HepG2 (cell line): ENCODE data around the gene INPP1. TPM values are rescaled to one million over a fixed set of nuclear protein-coding genes. Genes with fewer than 3 reads are reported as not detected.

ENCODE experiments used
- ARHGAP35 ChIP-seq: sonication (generic); formaldehyde crosslinking; IDR thresholded peaks from 2 replicates; pipeline ENCODE4 v1.9.0; 2022; ENCODE audit warnings: mild to moderate bottlenecking, inconsistent platforms, moderate library complexity, missing genetic modification reagents, borderline replicate concordance
- HNRNPK ChIP-seq: fragments of 200-400 bp; formaldehyde crosslinking; IDR thresholded peaks from 2 replicates; pipeline ENCODE4 v1.6.1; 2018; ENCODE audit warnings: low read length, low read depth, moderate library complexity, mild to moderate bottlenecking; ENCODE audit not compliant: poor library complexity, severe bottlenecking
- NAIF1 ChIP-seq: sonication (generic); formaldehyde crosslinking; IDR thresholded peaks from 2 replicates; pipeline ENCODE4 v1.5.0; 2020; ENCODE audit warnings: mild to moderate bottlenecking, missing genetic modification reagents, borderline replicate concordance
- NCOR1 ChIP-seq: fragments of 200-600 bp; sonication (generic); IDR thresholded peaks from 2 replicates; pipeline ENCODE4 v1.7.0; 2017; ENCODE audit warnings: antibody characterized with exemption, low read length, borderline replicate concordance
- SETDB1 ChIP-seq: sonication (generic); formaldehyde crosslinking; IDR thresholded peaks from 2 replicates; pipeline ENCODE4 v1.5.1; 2020; ENCODE audit warnings: missing genetic modification reagents, mild to moderate bottlenecking, borderline replicate concordance
- SMARCE1 ChIP-seq: fragments of 450-650 bp; IDR thresholded peaks from 2 replicates; pipeline ENCODE4 v1.6.1; 2017; ENCODE audit warnings: borderline replicate concordance
- ZBED4 ChIP-seq: sonication (generic); formaldehyde crosslinking; IDR thresholded peaks from 2 replicates; pipeline ENCODE4 v1.4.0; 2020; ENCODE audit warnings: missing genetic modification reagents, borderline replicate concordance
- ZMAT5 ChIP-seq: sonication (generic); formaldehyde crosslinking; IDR thresholded peaks from 2 replicates; pipeline ENCODE4 v1.5.0; 2020; ENCODE audit warnings: mild to moderate bottlenecking, low read depth, missing genetic modification reagents, borderline replicate concordance
- ZNF282 ChIP-seq: fragments of 450-650 bp; IDR thresholded peaks from 2 replicates; pipeline ENCODE4 v1.6.1; 2018; ENCODE audit not compliant: partially characterized antibody
- ZNF720 ChIP-seq: sonication (generic); formaldehyde crosslinking; IDR thresholded peaks from 2 replicates; pipeline ENCODE4 v1.4.0; 2020; ENCODE audit warnings: missing genetic modification reagents
- ZNF792 ChIP-seq: IDR thresholded peaks from 2 replicates; pipeline ENCODE4 v1.6.1; 2016
- polyA plus RNA-seq, 8 experiments: library from polyadenylated mRNA; depleted of rRNA in 3 of 8; stranded (reverse) in 7 of 8; unstranded in 1 of 8; fragments of >200 nt; fragmentation: Illumina TruSeq in 4 of 8; extraction: Trizol in 4 of 8; gene quantifications; 2 replicates each; pipeline versions ENCODE4 v1.2.1 to v1.2.3, GENCODE V29; 2011 to 2016; ENCODE audit warnings: low read depth in 4 of 8, missing spikeins in 1 of 8, mixed read lengths in 1 of 8; ENCODE audit not compliant: insufficient read depth in 1 of 8
- total RNA-seq, 5 experiments: library from RNA; depleted of rRNA; stranded (reverse); fragments of >200 nt; fragmentation: Illumina TruSeq; extraction: Trizol; gene quantifications; 2 replicates each; pipeline ENCODE4 v1.2.3, GENCODE V29; 2016; ENCODE audit warnings: low read depth in 1 of 5
- TF ChIP-seq, protein P1 (sequence below): sonication (generic); formaldehyde crosslinking; IDR thresholded peaks from 2 replicates; pipeline ENCODE4 v1.5.0; 2020; ENCODE audit warnings: mild to moderate bottlenecking, missing genetic modification reagents, borderline replicate concordance
- TF ChIP-seq, protein P2 (sequence below): sonication (generic); formaldehyde crosslinking; IDR thresholded peaks from 2 replicates; pipeline ENCODE4 v1.4.0; 2020; ENCODE audit warnings: missing genetic modification reagents

Gene INPP1
- total and polyA plus RNA-seq, 2 of the 13 experiments (the other 11 are each of a cell fraction or from before 2014, with no cell fraction given) = 10.0 to 13.3 TPM

DNA sequence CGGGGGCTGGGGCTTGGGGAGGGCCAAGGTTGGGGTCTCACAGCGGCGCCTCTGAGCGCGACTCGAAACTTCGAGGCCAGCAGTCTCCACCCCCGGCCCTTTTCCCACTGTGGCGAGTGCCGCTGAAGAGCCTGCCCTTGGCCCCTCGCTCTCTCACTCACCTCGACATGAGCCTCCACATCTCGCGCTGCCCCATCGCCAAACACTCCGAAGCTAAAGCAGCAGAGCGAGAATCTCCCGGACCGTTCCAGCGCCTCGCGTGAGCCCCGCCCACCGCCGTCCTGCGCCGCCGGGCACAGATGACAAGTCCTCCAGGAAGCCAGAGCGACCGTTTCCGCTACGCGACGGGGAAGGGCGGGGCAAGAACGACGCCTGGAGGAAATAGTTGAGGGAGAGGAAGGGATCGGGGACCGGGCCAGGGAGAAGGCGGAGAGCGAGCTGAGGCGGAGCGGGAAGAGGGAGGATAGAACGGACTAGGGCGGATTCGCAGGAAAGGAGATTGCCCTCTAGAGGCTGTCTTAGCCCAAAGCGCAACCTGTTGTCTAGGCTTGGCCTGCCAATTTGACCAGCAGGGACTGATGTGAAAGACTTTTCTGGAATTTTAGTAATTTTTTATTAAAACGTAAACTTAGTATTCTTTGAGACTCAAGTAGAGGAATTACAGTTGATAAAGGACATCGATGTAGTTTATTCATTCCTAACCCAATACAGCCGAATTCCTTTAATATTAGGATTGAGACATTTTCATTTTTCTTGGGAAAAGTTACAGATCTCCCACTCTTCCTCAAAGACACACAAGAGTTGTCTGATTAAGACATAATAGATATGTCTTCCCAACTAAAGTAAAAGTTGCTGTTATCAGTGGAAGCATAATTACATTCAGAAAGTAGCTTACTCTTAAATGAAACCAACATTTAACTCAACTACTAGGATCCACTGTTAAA lies 23.6 kb upstream of the INPP1 start, which contains the start of gene HIBCH (continued):
- TF ChIP-seq, protein P1, sequence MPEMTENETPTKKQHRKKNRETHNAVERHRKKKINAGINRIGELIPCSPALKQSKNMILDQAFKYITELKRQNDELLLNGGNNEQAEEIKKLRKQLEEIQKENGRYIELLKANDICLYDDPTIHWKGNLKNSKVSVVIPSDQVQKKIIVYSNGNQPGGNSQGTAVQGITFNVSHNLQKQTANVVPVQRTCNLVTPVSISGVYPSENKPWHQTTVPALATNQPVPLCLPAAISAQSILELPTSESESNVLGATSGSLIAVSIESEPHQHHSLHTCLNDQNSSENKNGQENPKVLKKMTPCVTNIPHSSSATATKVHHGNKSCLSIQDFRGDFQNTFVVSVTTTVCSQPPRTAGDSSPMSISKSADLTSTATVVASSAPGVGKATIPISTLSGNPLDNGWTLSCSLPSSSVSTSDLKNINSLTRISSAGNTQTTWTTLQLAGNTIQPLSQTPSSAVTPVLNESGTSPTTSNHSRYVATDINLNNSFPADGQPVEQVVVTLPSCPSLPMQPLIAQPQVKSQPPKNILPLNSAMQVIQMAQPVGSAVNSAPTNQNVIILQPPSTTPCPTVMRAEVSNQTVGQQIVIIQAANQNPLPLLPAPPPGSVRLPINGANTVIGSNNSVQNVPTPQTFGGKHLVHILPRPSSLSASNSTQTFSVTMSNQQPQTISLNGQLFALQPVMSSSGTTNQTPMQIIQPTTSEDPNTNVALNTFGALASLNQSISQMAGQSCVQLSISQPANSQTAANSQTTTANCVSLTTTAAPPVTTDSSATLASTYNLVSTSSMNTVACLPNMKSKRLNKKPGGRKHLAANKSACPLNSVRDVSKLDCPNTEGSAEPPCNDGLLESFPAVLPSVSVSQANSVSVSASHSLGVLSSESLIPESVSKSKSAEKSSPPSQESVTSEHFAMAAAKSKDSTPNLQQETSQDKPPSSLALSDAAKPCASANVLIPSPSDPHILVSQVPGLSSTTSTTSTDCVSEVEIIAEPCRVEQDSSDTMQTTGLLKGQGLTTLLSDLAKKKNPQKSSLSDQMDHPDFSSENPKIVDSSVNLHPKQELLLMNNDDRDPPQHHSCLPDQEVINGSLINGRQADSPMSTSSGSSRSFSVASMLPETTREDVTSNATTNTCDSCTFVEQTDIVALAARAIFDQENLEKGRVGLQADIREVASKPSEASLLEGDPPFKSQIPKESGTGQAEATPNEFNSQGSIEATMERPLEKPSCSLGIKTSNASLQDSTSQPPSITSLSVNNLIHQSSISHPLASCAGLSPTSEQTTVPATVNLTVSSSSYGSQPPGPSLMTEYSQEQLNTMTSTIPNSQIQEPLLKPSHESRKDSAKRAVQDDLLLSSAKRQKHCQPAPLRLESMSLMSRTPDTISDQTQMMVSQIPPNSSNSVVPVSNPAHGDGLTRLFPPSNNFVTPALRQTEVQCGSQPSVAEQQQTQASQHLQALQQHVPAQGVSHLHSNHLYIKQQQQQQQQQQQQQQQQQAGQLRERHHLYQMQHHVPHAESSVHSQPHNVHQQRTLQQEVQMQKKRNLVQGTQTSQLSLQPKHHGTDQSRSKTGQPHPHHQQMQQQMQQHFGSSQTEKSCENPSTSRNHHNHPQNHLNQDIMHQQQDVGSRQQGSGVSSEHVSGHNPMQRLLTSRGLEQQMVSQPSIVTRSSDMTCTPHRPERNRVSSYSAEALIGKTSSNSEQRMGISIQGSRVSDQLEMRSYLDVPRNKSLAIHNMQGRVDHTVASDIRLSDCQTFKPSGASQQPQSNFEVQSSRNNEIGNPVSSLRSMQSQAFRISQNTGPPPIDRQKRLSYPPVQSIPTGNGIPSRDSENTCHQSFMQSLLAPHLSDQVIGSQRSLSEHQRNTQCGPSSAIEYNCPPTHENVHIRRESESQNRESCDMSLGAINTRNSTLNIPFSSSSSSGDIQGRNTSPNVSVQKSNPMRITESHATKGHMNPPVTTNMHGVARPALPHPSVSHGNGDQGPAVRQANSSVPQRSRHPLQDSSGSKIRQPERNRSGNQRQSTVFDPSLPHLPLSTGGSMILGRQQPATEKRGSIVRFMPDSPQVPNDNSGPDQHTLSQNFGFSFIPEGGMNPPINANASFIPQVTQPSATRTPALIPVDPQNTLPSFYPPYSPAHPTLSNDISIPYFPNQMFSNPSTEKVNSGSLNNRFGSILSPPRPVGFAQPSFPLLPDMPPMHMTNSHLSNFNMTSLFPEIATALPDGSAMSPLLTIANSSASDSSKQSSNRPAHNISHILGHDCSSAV (CRISPR knock-in tag) = peak; percentile 52; the same call in 1 of the 2 replicates
- TF ChIP-seq NCOR1 (no peak; the same call in 1 of the 2 replicates), SMARCE1 (no peak), ZNF792 (CRISPR knock-in tag) (peak; percentile 96), ARHGAP35 (peak; percentile 85; the same call in 1 of the 2 replicates), ZMAT5 (CRISPR knock-in tag) (no peak), HNRNPK (peak; percentile 84), NAIF1 (CRISPR knock-in tag) (peak; percentile 82), ZNF720 (CRISPR knock-in tag) (no peak), SETDB1 (CRISPR knock-in tag) (no peak), ZNF282 (no peak), ZBED4 (CRISPR knock-in tag) (peak; percentile 87; the same call in 1 of the 2 replicates)
- TF ChIP-seq, protein P2, sequence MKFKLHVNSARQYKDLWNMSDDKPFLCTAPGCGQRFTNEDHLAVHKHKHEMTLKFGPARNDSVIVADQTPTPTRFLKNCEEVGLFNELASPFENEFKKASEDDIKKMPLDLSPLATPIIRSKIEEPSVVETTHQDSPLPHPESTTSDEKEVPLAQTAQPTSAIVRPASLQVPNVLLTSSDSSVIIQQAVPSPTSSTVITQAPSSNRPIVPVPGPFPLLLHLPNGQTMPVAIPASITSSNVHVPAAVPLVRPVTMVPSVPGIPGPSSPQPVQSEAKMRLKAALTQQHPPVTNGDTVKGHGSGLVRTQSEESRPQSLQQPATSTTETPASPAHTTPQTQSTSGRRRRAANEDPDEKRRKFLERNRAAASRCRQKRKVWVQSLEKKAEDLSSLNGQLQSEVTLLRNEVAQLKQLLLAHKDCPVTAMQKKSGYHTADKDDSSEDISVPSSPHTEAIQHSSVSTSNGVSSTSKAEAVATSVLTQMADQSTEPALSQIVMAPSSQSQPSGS (CRISPR knock-in tag) = peak; percentile 84; the same call in 1 of the 2 replicates
